ENCODE results near the gene KIF25. TPM values are rescaled to one million over a fixed set of nuclear protein-coding genes. Genes with fewer than 3 reads are reported as not detected.

Gene KIF25
- polyA plus RNA-seq, 2 of the 4 experiments (the other 2 are of a cell fraction) = 0.06 to 0.13 TPM

- CTCF ChIA-PET = interaction anchor here (1.6 kb wide), 1 partner anchor 93 kb away, joined by 3 read pairs; no protein-coding TSS in a partner anchor
- Histone ChIP-seq H3K4me3 (no peak overlapping the region), H3K9me3 (no peaks in the 10 kb centered on the region), H3K4me2 (no peak overlapping the region; the same call in 2 of the 3 replicates), H3K27ac (no peak overlapping the region), H3K4me1 (peaks cover 15% of the 10 kb centered on the region)
- no peak for ATAC-seq
- TF ChIP-seq, protein P1, sequence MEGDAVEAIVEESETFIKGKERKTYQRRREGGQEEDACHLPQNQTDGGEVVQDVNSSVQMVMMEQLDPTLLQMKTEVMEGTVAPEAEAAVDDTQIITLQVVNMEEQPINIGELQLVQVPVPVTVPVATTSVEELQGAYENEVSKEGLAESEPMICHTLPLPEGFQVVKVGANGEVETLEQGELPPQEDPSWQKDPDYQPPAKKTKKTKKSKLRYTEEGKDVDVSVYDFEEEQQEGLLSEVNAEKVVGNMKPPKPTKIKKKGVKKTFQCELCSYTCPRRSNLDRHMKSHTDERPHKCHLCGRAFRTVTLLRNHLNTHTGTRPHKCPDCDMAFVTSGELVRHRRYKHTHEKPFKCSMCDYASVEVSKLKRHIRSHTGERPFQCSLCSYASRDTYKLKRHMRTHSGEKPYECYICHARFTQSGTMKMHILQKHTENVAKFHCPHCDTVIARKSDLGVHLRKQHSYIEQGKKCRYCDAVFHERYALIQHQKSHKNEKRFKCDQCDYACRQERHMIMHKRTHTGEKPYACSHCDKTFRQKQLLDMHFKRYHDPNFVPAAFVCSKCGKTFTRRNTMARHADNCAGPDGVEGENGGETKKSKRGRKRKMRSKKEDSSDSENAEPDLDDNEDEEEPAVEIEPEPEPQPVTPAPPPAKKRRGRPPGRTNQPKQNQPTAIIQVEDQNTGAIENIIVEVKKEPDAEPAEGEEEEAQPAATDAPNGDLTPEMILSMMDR (IDR thresholded peaks at IDR 0.05) = no peak
- TF ChIP-seq JUNB (IDR thresholded peaks at IDR 0.05) (no peak), CHD4 (IDR thresholded peaks at IDR 0.05; ENCODE audit: borderline replicate concordance) (no peak), MAZ (IDR thresholded peaks at IDR 0.05; ENCODE audit: borderline replicate concordance, low read depth, low read length) (no peak), EHF (CRISPR knock-in tag; IDR thresholded peaks at IDR 0.05) (no peak), CBX2 (IDR thresholded peaks at IDR 0.05; ENCODE audit: borderline replicate concordance, low read depth) (no peak), RCOR1 (IDR thresholded peaks at IDR 0.05; ENCODE audit: low read depth, low read length) (no peak), KDM5A (IDR thresholded peaks at IDR 0.05) (no peak)
- DNase-seq (ENCODE audit: low read depth in 1 of 2, low spot score in 1 of 2) = no peak
- 32% methylated on average over 1 of the region's 1 CpG for WGBS (ENCODE audit: missing lambda C conversion rate)
- FAIRE-seq = no peak
- POLR2A ChIA-PET = no interaction called here
Measured at GRCh38 chr6:167952512-167952859, 45.0 kb upstream of the KIF25 start.

- DNase-seq (ENCODE audit: low read depth in 1 of 2, low spot score in 1 of 2) (no peak), ATAC-seq (no peak), FAIRE-seq (no peak)
- TF ChIP-seq CHD2 (IDR thresholded peaks at IDR 0.05; ENCODE audit: low read length, partially characterized antibody) (no peak), MAZ (IDR thresholded peaks at IDR 0.05; ENCODE audit: borderline replicate concordance, low read depth, low read length) (no peak), KDM5A (IDR thresholded peaks at IDR 0.05) (no peak), HMGXB4 (CRISPR knock-in tag; IDR thresholded peaks at IDR 0.05; ENCODE audit: borderline replicate concordance) (no peak)
- ChIA-PET POLR2A (no interaction called here), CTCF (no interaction called here)
- H3K4me2 ChIP-seq = no peak overlapping the region
- no peak overlapping the region for H3K27ac ChIP-seq
- no peaks in the 10 kb centered on the region for H3K9me3 ChIP-seq
- peaks cover 20% of the 10 kb centered on the region for H3K4me1 ChIP-seq
- WGBS (ENCODE audit: missing lambda C conversion rate) = 93% methylated on average over 5 of the region's 5 CpGs
- no peak overlapping the region for H3K4me3 ChIP-seq
Measured at GRCh38 chr6:167953551-167953950, 43.9 kb upstream of the KIF25 start.

DNA sequence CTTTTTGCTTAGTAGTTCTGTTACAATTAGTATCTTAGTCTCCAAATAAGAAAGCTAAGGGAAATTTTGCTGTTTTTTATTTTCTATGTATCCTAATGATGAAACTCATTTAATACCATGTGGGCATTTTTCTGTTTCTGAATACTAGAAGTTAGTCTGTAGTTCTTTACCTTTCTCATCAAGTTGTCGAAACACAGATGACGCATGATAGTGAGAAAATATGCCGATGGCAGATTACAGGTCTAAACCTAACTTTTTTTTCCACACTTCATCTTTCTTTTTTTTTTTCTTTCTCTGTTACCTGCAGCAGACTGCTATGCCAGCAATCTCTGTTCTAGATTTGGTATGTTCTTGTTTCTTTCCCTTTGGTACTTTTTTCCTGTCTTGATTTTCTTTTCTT, 43.3 kb upstream of the KIF25 start:
- Histone ChIP-seq H3K4me2 (no peak overlapping the region), H3K4me1 (peaks cover 20% of the 10 kb centered on the region), H3K27ac (no peak overlapping the region), H3K9me3 (no peaks in the 10 kb centered on the region), H3K4me3 (no peak overlapping the region)
- CTCF ChIA-PET = no interaction called here
- POLR2A ChIA-PET = no interaction called here
- ATAC-seq = no peak
- TF ChIP-seq GATA3 (IDR thresholded peaks at IDR 0.05; ENCODE audit: borderline replicate concordance) (no peak), SMC3 (IDR thresholded peaks at IDR 0.05) (no peak), HDAC2 (IDR thresholded peaks at IDR 0.05) (no peak), HEYL (CRISPR knock-in tag; IDR thresholded peaks at IDR 0.05) (no peak), PHF8 (IDR thresholded peaks at IDR 0.05; ENCODE audit: borderline replicate concordance, low read depth) (no peak), RARB (CRISPR knock-in tag; IDR thresholded peaks at IDR 0.05) (no peak), EHF (CRISPR knock-in tag; IDR thresholded peaks at IDR 0.05) (no peak), ZFP36 (IDR thresholded peaks at IDR 0.05; ENCODE audit: borderline replicate concordance, partially characterized antibody) (no peak), HMGXB4 (CRISPR knock-in tag; IDR thresholded peaks at IDR 0.05; ENCODE audit: borderline replicate concordance) (no peak)
- DNase-seq (ENCODE audit: low read depth in 1 of 2, low spot score in 1 of 2) = no peak
- no peak for FAIRE-seq
- 96% methylated on average over 3 of the region's 3 CpGs for WGBS (ENCODE audit: missing lambda C conversion rate)

Data from A549 (cell line).